AG04449 (cell line): ENCODE data around the gene ATP7B.

ENCODE experiments used
- CTCF ChIA-PET: fragments of 350-600 bp; formaldehyde crosslinking; extraction: SDS; loops from one replicate; lab custom pipeline; 2021; ENCODE audit warnings: antibody characterized with exemption; lab: Yijun Ruan, JAX
- POLR2A ChIA-PET: fragments of 400-600, 350-600 bp; formaldehyde crosslinking; extraction: SDS; loops from one replicate; lab custom pipeline; 2020; ENCODE audit warnings: antibody characterized with exemption, inconsistent platforms; lab: Yijun Ruan, JAX
- DNase-seq: peaks from one replicate; pipeline ENCODE4 v3.0.0-alpha.2; 2010; ENCODE audit warnings: low read depth, low spot score
- H3K4me3 ChIP-seq: 2 replicates; pipeline ENCODE4 v1.5.1; 2011; ENCODE audit warnings: low read depth, mild to moderate bottlenecking, control low read depth, low read length
- CTCF ChIP-seq: IDR thresholded peaks from one replicate; pipeline ENCODE4 v1.5.1; 2011; ENCODE audit warnings: mild to moderate bottlenecking, moderate library complexity, low read length, control low read depth, inconsistent platforms; ENCODE audit not compliant: insufficient read depth; ENCODE audit errors: missing control alignments

The ATP7B gene

GRCh38 chr13:51926528-51926885 lies 84.7 kb downstream of the ATP7B start:
- ChIA-PET CTCF (interaction anchor here (1.3 to 1.6 kb wide), 2 partner anchors 74 to 201 kb away, joined by 3 read pairs; no protein-coding TSS in a partner anchor), POLR2A (no interaction called here)
- DNase-seq, result no peak
- no peak overlapping the region for H3K4me3 ChIP-seq
- no peak for TF ChIP-seq CTCF

- no peak overlapping the region for H3K4me3 ChIP-seq
- CTCF ChIA-PET, result interaction anchor here (1.3 to 1.6 kb wide), 2 partner anchors 75 to 201 kb away, joined by 3 read pairs; no protein-coding TSS in a partner anchor
- no peak for DNase-seq
- POLR2A ChIA-PET, result no interaction called here
- no peak for TF ChIP-seq CTCF
These were observed 85.3 kb downstream of the ATP7B start for GRCh38 chr13:51925865-51926527.

- no peak for TF ChIP-seq CTCF
- ChIA-PET POLR2A (no interaction called here), CTCF (interaction anchor here (0.9 kb wide), 1 partner anchor 29 kb away, joined by 4 read pairs; no protein-coding TSS in a partner anchor)
- DNase-seq, result no peak
- no peak overlapping the region for H3K4me3 ChIP-seq
These were observed 86.3 kb downstream of the ATP7B start for GRCh38 chr13:51924756-51925544.

- H3K4me3 ChIP-seq, result no peak overlapping the region
- POLR2A ChIA-PET, result no interaction called here
- TF ChIP-seq CTCF, result no peak
- CTCF ChIA-PET, result interaction anchor here (1.3 kb wide), 1 partner anchor 78 kb away, joined by 4 read pairs; no protein-coding TSS in a partner anchor
- no peak for DNase-seq
These were observed 87.2 kb downstream of the ATP7B start for GRCh38 chr13:51923983-51924539.

GRCh38 chr13:51922771-51923480 lies 88.3 kb downstream of the ATP7B start:
- TF ChIP-seq CTCF, result no peak
- DNase-seq, result no peak
- H3K4me3 ChIP-seq, result no peak overlapping the region
- CTCF ChIA-PET, result interaction anchor here (0.7 to 1.6 kb wide), 3 partner anchors 30 to 206 kb away, joined by 4 read pairs; no protein-coding TSS in a partner anchor
- POLR2A ChIA-PET, result no interaction called here
